ENCODE data around the gene DIPK1C. TPM values are rescaled to one million over a fixed set of nuclear protein-coding genes. Genes with fewer than 3 reads are reported as not detected.

The DIPK1C gene
- total and polyA plus RNA-seq, 9 of the 15 experiments (the other 6 are each of a cell fraction or from before 2014, with no cell fraction given): 0.04 to 0.32 (median 0.15) TPM; not detected in 2

DNA sequence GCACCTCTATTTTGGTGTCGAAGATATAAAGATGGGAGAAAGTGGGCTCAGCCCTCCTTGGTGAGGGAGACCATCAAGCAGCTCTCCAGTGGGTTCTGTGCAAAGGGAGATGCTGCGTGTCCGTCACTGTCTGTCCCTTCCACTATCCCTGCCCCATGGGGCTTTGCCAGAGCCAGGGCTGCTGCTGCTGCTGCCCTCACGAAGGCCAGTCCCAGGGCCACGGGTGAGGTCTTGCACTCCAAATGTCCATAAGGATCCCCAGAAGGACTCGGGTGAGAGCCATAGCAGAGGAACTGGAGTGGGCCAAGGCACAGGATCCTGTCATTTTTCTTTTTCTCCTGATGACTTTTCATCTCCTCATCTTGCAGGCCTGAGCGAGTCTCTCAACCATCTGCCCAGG is 3.7 kb upstream of the DIPK1C start (continued):
- TF ChIP-seq, protein P1, sequence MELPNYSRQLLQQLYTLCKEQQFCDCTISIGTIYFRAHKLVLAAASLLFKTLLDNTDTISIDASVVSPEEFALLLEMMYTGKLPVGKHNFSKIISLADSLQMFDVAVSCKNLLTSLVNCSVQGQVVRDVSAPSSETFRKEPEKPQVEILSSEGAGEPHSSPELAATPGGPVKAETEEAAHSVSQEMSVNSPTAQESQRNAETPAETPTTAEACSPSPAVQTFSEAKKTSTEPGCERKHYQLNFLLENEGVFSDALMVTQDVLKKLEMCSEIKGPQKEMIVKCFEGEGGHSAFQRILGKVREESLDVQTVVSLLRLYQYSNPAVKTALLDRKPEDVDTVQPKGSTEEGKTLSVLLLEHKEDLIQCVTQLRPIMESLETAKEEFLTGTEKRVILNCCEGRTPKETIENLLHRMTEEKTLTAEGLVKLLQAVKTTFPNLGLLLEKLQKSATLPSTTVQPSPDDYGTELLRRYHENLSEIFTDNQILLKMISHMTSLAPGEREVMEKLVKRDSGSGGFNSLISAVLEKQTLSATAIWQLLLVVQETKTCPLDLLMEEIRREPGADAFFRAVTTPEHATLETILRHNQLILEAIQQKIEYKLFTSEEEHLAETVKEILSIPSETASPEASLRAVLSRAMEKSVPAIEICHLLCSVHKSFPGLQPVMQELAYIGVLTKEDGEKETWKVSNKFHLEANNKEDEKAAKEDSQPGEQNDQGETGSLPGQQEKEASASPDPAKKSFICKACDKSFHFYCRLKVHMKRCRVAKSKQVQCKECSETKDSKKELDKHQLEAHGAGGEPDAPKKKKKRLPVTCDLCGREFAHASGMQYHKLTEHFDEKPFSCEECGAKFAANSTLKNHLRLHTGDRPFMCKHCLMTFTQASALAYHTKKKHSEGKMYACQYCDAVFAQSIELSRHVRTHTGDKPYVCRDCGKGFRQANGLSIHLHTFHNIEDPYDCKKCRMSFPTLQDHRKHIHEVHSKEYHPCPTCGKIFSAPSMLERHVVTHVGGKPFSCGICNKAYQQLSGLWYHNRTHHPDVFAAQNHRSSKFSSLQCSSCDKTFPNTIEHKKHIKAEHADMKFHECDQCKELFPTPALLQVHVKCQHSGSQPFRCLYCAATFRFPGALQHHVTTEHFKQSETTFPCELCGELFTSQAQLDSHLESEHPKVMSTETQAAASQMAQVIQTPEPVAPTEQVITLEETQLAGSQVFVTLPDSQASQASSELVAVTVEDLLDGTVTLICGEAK (IDR thresholded peaks at IDR 0.05): no peak
- TF ChIP-seq, protein P1 (CRISPR knock-in tag; IDR thresholded peaks at IDR 0.05): no peak
- no peak for TF ChIP-seq ELF4 (CRISPR knock-in tag; IDR thresholded peaks at IDR 0.05)
